WTC11 (cell line): ENCODE data around the gene BCL11A. TPM values are rescaled to one million over a fixed set of nuclear protein-coding genes. Genes with fewer than 3 reads are reported as not detected.

Experiments
- ATAC-seq: fragments of 200-7000 bp; cut with Tn5 transposase; 2 replicates; pipeline ENCODE4 v1.10.0; 2021; ENCODE audit warnings: mild to moderate bottlenecking, moderate library complexity
- CTCF ChIA-PET: fragments of 300-600 bp; sonication (Branson Sonifier 250); formaldehyde crosslinking; loops from one replicate; lab custom pipeline; 2021; ENCODE audit warnings: antibody characterized with exemption; lab: Charles Lee
- POLR2A ChIA-PET: fragments of 350-600 bp; sonication (Branson Sonifier 250); formaldehyde crosslinking; loops from one replicate; lab custom pipeline; 2021; ENCODE audit warnings: antibody characterized with exemption; lab: Charles Lee
- DNase-seq: peaks from one replicate; pipeline ENCODE4 v3.0.0; 2021; ENCODE audit warnings: low spot score
- H3K27ac Mint-ChIP-seq: 2 replicates; pipeline ENCODE4 v1.8.0; 2021; ENCODE audit warnings: mixed read lengths
- H3K27me3 Mint-ChIP-seq: 2 replicates; pipeline ENCODE4 v1.8.0; 2021; ENCODE audit warnings: low read depth, mild to moderate bottlenecking, moderate library complexity, mixed read lengths
- H3K36me3 Mint-ChIP-seq: 2 replicates; pipeline ENCODE4 v1.8.0; 2021; ENCODE audit warnings: mixed read lengths
- H3K4me1 Mint-ChIP-seq: 2 replicates; pipeline ENCODE4 v1.8.0; 2022; ENCODE audit warnings: mixed read lengths
- H3K4me3 Mint-ChIP-seq: 2 replicates; pipeline ENCODE4 v1.8.0; 2021; ENCODE audit warnings: mild to moderate bottlenecking, moderate library complexity, mixed read lengths
- H3K9me3 Mint-ChIP-seq: 2 replicates; pipeline ENCODE4 v1.8.0; 2021; ENCODE audit warnings: mixed read lengths
- ATF1 ChIP-seq: sonication (generic); formaldehyde crosslinking; IDR thresholded peaks from 2 replicates; pipeline ENCODE4 v1.8.1; 2023; ENCODE audit warnings: mild to moderate bottlenecking, moderate library complexity, missing genetic modification reagents
- CREB1 ChIP-seq: sonication (generic); formaldehyde crosslinking; IDR thresholded peaks from 2 replicates; pipeline ENCODE4 v1.8.0; 2023; ENCODE audit warnings: mild to moderate bottlenecking, missing genetic modification reagents
- CTCF ChIP-seq: fragments of 200-600 bp; IDR thresholded peaks from 2 replicates; pipeline ENCODE4 v1.8.0; 2022; ENCODE audit warnings: antibody characterized with exemption
- ERG ChIP-seq: fragments of 250-450 bp; sonication (Bioruptor Pico); IDR thresholded peaks from 2 replicates; pipeline ENCODE4 v1.8.0; 2021; ENCODE audit warnings: mild to moderate bottlenecking
- ESRRA ChIP-seq: sonication (generic); formaldehyde crosslinking; IDR thresholded peaks from 2 replicates; pipeline ENCODE4 v1.8.1; 2022; ENCODE audit warnings: mild to moderate bottlenecking, missing genetic modification reagents, borderline replicate concordance
- GRHL2 ChIP-seq: fragments of 250-450 bp; sonication (Bioruptor Pico); IDR thresholded peaks from 2 replicates; pipeline ENCODE4 v1.8.0; 2022; ENCODE audit warnings: mild to moderate bottlenecking, moderate library complexity; ENCODE audit not compliant: insufficient replicate concordance, severe bottlenecking
- JAZF1 ChIP-seq: fragments of 250-450 bp; sonication (Bioruptor Pico); IDR thresholded peaks from 2 replicates; pipeline ENCODE4 v1.9.0; 2021; ENCODE audit warnings: moderate library complexity, mild to moderate bottlenecking, inconsistent platforms
- JUN ChIP-seq: sonication (generic); formaldehyde crosslinking; IDR thresholded peaks from 2 replicates; pipeline ENCODE4 v1.8.0; 2023; ENCODE audit warnings: mild to moderate bottlenecking, missing genetic modification reagents
- KAT7 ChIP-seq: sonication (generic); formaldehyde crosslinking; IDR thresholded peaks from 2 replicates; pipeline ENCODE4 v1.8.1; 2023; ENCODE audit warnings: missing genetic modification reagents, mild to moderate bottlenecking, borderline replicate concordance
- MXD4 ChIP-seq: fragments of 250-450 bp; sonication (Bioruptor Pico); IDR thresholded peaks from 2 replicates; pipeline ENCODE4 v1.8.0; 2021; ENCODE audit warnings: mild to moderate bottlenecking, moderate library complexity, borderline replicate concordance
- PRDM15 ChIP-seq: sonication (generic); formaldehyde crosslinking; IDR thresholded peaks from 2 replicates; pipeline ENCODE4 v1.8.0; 2022; ENCODE audit warnings: missing genetic modification reagents
- PRRX2 ChIP-seq: fragments of 250-450 bp; sonication (Bioruptor Pico); IDR thresholded peaks from 2 replicates; pipeline ENCODE4 v1.8.0; 2021; ENCODE audit warnings: mild to moderate bottlenecking
- ZBTB21 ChIP-seq: sonication (generic); formaldehyde crosslinking; IDR thresholded peaks from 2 replicates; pipeline ENCODE4 v1.8.1; 2023; ENCODE audit warnings: mild to moderate bottlenecking, missing genetic modification reagents, borderline replicate concordance
- ZMAT4 ChIP-seq: fragments of 250-450 bp; sonication (Bioruptor Pico); IDR thresholded peaks from 2 replicates; pipeline ENCODE4 v1.9.0; 2021; ENCODE audit warnings: mild to moderate bottlenecking
- ZNF121 ChIP-seq: sonication (generic); formaldehyde crosslinking; IDR thresholded peaks from 2 replicates; pipeline ENCODE4 v1.8.0; 2023; ENCODE audit warnings: missing genetic modification reagents
- ZNF532 ChIP-seq: fragments of 250-450 bp; sonication (Bioruptor Pico); IDR thresholded peaks from 2 replicates; pipeline ENCODE4 v1.9.0; 2021; ENCODE audit warnings: mild to moderate bottlenecking, borderline replicate concordance
- total RNA-seq: library from RNA; stranded (reverse); gene quantifications from 3 replicates; pipeline ENCODE4 v1.2.3, GENCODE V29; 2021

The BCL11A gene
- total RNA-seq, 1 experiment from 2014 or later: 53.2 TPM

GRCh38 chr2:60433018-60433596 lies 120.3 kb downstream of the BCL11A start (continued):
- TF ChIP-seq ERG (CRISPR knock-in tag) (no peak), PRRX2 (CRISPR knock-in tag) (no peak), ZMAT4 (CRISPR knock-in tag) (no peak), CTCF (no peak), ATF1 (CRISPR knock-in tag) (no peak), CREB1 (no peak)

- H3K9me3 Mint-ChIP-seq: no peaks in the 10 kb centered on the region
- TF ChIP-seq JUN (no peak), PRDM15 (CRISPR knock-in tag) (no peak), KAT7 (CRISPR knock-in tag) (no peak), ERG (CRISPR knock-in tag) (no peak), ZNF532 (CRISPR knock-in tag) (no peak), ZBTB21 (CRISPR knock-in tag) (no peak), ZNF121 (CRISPR knock-in tag) (no peak), GRHL2 (CRISPR knock-in tag) (no peak), MXD4 (CRISPR knock-in tag) (no peak), JAZF1 (no peak), ESRRA (CRISPR knock-in tag) (no peak)
- TF ChIP-seq, all 79 proteins: peak for 0
- Mint-ChIP-seq H3K36me3 (no peaks in the 10 kb centered on the region), H3K27ac (no peak overlapping the region), H3K4me3 (no peak overlapping the region), H3K27me3 (no peaks in the 10 kb centered on the region), H3K4me1 (peaks cover 30% of the 10 kb centered on the region)
- DNase-seq (no peak), ATAC-seq (no peak)
- ChIA-PET CTCF (interaction anchor here (1.0 kb wide), 1 partner anchor 149 kb away, joined by 3 read pairs; no protein-coding TSS in a partner anchor), POLR2A (no interaction called here)
Measured at GRCh38 chr2:60432035-60432601, 121.3 kb downstream of the BCL11A start.
